GM19099 (cell line): ENCODE measurements around the gene TIMD4.

Experiments used
- POLR2A ChIP-seq: IDR thresholded peaks from 3 replicates; pipeline ENCODE4 v1.6.1; 2011; ENCODE audit warnings: low read depth; ENCODE audit not compliant: insufficient read length; ENCODE audit errors: extremely low read depth

Gene TIMD4

DNA sequence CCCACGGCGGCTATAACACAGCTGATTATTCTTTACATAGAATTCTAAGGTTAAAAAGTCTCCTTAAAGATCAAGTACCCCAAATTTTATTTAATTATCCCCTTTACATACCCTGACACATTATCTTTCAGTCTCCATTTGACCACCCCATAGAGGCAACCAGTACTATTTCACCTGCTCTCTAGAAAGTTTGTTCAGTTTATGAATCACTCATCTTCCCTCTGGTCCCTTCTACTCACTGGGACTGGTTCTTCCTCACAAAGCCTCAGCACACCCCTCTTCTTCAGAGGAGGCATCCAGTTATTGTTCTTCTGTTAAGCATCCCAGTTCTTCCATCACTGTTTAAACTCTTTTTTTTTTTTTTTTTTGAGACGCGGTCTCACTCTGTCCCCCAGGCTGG is 70.2 kb downstream of the TIMD4 start:
- TF ChIP-seq POLR2A: no peak

GRCh38 chr5:156892223-156892622 is 70.8 kb downstream of the TIMD4 start:
- TF ChIP-seq POLR2A: no peak

DNA sequence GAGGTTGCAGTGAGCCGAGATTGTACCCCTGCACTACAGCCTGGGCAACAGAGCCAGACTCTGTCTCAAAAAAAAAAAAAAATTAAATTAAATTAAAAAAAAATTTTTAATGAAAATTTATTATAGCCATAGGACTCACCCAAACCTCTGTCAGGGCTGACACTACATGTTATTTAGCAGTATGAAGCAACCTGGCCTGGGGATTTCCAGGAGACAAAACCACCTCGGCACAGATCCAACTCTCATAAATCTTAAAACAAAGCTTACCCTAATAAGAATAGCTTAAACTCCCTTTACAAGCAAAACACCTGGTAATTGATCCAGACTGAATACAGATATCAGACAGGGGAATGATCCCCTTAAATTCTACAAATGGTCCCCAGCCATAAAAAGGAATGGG is 74.5 kb downstream of the TIMD4 start:
- TF ChIP-seq POLR2A: no peak

GRCh38 chr5:156883316-156883875 is 79.6 kb downstream of the TIMD4 start:
- no peak for TF ChIP-seq POLR2A

- no peak for TF ChIP-seq POLR2A
These were observed 83.3 kb downstream of the TIMD4 start for GRCh38 chr5:156879665-156880285.

DNA sequence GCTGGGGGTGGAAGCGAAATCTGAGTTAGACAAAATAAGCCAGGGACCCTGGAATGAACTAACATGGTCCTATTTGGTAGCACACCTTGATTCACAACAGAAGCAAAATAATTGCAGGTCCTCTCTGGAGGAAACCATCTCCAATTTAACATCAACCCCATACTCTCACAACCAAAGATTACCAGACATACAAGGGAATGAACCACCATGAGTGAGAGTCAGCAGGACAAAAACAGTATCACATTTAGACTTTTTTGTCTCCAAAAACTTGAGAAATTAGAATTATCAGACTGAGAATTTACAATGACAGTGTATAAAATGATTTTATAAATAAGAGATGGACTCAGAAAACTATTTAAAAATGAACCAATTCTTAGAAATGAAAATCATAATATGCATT is 91.8 kb downstream of the TIMD4 start:
- TF ChIP-seq POLR2A: no peak

DNA sequence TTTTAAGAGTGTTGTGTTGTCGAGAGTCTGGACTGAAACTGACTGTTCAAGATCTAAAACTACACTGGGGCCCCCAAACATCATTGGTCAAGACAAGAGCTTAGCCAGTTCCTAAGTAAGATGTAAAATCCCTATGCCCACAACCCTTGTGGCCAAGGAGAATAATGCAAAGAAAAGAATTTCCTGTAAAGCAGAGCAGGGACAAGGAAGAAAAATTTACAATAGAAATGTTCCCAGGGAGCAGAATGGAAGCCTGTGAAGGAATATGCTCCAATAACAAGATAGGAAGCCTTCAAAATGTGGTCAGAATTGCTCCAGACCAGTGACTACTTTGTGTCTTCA is 92.6 kb downstream of the TIMD4 start:
- TF ChIP-seq POLR2A: no peak
